GM18511 (cell line): ENCODE measurements around the gene NAPB.
"Not testable (repeated sequence)": the region's sequence is repeated elsewhere in the genome, so short reads cannot be mapped to it uniquely, and the experiment has no call there.

Experiments used
- ATAC-seq: cut with Tn5 transposase; IDR thresholded peaks from one replicate; pipeline ENCODE4 v1.9.1; 2021; ENCODE audit warnings: mild to moderate bottlenecking, moderate library complexity; ENCODE audit not compliant: unreplicated experiment

The NAPB gene

DNA sequence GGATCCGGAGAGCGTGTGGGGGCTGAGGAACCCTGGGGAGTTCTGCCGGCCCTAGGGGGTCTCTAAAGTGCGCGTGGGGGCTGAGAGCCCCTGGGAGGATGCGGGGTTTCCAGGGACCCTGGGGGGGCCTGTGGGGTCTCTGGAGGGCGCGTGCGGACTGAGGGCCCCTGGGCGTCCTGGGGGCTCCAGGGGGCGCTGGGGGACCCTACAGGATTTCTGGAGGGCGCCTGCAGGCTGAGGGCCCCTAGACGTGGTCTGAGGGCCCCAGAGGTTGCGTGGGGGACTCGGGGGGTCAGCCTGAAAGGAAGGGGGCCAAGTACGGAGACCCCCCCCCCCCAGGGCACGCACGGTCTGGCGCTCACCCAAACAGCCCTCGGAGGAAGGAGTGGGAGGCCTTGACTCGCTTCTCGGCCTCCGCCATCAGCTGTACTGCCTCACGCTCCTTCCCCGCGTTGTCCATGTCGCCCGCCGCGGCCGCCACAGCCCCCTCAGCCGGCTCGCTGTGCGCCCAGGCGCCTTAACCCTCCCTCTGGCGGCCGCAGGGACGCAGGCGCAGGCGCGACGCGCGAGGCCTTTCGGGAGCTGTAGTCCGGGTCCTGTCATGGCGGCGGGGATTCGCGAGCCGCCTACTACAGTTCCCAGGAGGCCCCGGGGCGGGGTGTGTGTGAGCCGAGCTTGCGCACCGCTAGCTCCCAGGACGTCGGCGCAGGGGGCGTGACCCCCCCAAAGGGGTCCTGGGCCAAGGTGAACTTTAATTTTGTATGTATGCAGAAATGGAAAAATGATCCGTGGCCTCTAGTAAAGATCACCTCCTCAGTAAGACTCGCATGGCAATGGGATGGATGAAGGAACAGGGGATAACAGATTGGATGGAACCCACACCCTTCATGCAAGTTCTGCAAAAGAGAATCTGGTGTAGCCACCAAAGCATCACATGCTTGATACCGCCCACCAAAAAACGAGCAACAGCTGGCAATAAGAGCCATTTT is at the start of gene NAPB:
Gene NAPB (minus strand): TSS at position 546 of the 989 bp plus-strand sequence. CDS start 86 bp downstream, at position 460.
- peak; percentile 95 for ATAC-seq

DNA sequence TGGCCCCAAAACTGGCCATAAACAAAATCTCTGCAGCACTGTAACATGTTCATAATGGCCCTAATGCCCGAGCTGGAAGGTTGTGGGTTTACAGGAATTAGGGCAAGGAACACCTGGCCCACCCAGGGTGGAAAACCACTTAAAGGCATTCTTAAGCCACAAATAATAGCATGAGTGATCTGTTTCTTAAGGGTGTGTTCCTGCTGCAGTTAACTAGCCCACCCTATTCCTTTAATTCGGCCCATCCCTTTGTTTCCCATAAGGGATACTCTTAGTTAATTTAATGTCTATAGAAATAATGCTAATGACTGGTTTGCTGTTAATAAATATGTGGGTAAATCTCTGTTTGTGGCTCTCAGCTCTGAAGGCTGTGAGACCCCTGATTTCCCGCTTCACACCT is 45.7 kb upstream of the NAPB start:
- not testable (repeated sequence) for ATAC-seq

DNA sequence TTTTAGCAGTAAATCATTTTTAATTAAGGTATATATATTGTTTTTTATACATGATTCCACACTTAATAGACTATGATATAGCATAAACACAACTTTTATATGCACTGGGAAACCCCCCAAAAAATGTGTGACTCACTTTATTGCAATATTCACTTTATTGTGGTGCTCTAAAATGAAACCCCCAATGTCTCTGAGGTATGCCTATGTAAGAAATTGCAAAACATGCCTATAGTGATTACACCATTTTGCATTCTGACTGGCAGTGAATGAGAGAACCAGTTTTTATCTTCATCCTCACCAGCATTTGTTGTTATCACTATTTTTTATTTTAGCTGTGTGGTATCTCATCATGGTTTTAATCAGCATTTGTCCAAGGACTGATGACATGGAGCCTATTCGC is 39.9 kb upstream of the NAPB start:
- ATAC-seq = no peak

DNA sequence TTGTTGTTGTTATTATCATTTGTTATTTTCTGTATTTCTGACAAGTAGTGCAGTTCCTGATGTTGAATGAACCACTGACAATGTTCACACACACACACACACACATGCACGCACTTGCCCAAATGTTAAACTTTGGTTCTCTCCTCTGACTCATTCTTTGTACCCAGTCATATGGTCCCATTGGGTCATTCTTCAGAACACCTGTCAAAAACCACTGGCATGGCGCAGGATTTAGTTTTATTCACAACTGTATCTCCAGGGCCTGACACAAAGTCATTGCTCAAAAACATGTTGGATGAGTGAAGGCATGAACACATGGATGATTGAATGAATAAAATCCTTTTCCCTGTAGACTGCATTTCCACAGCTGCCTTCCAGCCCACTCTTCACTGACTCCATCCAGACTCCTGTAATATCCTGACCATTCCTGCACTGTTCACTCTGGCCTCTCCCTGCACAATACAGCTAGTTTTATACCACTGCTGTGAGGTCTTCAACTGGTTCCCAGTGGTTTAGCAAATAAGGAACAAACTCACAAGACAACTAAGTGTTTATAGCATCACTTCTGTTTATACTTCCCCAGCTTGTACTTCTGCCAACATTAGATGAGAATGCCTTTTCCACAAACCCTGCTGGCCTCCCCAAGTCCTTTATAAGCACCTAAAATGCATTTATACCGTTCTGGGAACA is 38.3 kb upstream of the NAPB start:
- no peak for ATAC-seq

DNA sequence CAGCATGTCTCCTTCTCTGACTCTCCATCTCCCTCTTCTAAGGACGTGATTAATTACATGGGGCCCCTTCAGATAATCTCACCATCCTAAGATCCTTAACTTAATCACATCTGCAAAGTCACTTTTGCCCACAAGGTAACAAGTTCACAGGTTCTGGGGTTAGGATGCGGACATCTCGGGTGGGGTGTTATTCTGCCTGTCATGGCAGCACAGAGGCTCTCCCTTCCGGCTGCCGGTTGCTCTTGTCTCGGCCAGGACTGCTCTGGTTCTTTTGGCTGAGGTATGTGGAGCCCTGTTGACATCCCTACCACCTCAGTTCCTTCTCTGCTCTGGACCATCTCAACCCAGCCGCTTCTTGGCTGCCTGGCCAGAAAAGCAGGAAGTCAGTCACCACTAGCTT is 35.6 kb upstream of the NAPB start:
- ATAC-seq = no peak

DNA sequence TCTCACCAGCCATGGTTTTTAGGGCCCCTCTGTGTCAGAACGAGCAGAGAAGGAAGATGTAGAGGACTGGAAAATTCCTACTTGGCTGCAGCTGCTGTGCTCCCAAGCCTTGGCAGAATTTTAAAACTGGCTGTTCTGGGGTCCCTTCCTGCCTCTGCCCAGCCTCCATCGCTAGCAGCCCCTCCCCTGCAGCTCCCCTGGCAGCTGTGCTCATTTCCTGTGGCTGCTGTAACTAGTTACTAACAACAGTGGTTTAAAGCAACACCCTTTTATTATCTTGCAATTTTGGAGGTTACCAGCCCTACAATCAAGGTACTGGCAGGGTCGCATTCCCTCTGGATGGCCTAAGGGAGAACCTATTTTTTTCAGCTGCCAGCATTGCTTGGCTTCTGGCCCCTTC is 35.1 kb upstream of the NAPB start:
- peak; percentile 48 for ATAC-seq

DNA sequence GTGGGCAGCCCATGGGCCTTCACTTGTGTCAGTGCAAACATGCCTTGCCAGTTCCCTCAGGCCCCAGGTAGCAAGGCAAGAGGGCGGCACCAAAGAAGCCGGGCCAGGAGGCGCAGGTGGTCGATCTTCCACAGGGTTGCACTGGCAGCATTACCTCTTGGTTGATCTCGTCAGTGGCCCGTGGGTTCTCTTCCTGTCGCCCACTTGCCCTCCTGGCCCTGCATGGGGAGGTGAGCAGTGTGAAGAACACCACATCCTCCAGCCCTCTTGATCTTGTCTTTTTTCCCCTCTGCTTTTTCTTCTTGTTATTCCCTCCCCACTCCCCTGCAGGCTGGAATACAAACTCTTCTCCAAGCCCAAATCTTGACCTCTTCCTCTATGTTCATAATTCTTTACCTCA is 34.4 kb upstream of the NAPB start:
- no peak for ATAC-seq

DNA sequence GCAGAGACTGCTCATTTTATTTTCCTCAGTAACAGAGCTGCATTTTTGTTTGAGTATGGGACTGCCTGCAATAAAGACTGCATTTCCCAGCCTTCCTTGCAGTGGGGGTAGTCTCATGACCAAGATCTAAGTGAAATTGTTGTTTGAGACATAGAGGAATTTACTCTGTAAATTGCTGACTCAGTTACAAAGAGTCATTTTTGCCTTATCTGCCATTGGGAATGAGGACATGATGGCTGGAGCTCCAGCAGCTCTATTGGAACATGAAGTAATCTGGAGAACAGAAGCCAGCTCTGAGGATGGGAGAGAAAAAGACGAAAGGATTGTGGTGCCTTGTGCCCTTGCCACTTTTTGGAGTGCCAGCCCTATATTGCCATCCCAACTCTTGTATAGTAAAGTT is 33.5 kb upstream of the NAPB start:
- no peak for ATAC-seq

DNA sequence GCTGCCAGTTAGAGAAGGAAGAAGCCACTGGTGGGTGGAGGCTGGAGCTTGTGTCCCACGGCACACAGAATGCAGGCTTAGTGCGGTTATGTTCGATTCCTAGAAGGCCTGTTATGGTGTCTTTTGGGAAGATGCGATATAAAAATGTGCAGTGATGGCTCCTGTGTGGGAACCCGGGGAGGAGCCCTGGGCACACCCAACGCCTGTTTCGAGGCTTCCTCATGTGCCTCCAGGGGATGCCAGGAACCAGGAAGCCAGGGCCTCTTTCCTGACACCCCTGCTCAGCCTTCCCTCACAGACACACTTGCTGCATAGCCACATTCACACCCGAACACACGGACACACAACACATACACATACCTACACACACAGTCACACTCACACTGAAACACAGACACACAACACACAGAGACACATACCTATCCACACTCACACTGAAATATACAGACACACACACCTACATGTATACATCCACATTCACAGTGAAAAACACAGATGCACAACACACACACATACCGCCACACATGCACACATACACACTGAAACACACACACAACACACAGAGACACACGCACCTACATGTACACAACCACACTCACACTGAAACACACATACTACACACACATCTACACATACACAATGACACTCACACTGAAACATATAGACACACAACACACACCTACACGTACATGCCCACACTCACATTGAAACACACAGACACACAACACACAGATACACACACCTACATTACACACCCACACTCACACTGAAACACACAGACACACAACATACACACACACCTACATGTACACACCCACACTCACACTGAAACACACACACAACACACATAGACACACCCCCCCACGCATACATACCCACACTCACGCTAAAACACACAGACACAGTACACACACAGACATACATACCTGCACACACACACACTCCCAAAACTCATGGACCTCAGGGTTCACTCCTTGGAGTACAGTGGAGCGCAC is 32.6 kb upstream of the NAPB start:
- no peak for ATAC-seq

DNA sequence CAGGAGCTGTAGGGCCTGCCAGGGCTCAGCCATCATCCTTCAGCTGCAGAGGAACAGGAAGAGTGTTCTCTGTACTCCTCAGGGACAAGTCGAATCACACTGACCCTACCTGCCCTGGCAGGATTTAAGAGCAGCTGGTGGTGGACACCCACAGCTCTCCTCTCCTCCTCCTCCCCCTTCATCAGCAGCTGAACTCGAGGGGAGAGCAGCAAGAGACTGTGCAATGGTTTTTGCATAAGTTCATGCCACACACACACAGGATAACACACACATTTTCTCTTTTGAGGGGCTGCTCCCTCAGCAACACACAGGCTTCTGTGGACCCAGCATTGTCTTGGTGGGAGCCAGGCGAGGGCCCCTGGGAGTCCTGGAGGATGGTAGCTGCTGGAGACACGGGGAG is 31.5 kb upstream of the NAPB start, which contains the start of gene CST11:
Gene CST11 (minus strand): TSS at position 101 of the 400 bp plus-strand sequence. CDS start 65 bp downstream, at position 36.
- no peak for ATAC-seq

DNA sequence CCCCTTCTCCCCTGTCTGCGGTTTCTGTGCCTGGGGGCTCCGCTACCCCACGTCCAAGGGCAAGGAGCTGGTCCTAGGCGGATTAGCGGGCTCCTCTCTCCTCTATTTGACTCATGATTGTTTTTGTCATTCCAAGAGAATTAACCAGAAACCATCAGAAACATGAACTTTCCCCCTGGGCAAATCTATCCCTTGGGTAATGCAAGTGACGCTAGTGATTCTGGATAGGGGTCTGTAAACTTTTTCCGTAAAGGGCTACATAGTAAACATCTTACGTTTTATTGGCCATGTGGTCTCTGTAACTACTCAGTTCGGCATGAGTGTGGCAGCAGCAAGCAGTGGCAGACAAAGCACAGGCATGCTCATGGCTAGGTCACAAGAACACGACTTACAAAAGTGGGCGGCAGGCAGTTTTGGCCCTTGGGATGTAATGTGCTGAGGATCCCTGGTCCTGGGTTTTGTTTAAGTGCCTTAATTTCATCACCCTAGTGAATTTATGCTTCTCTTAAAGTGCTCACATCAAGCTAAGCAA is 30.7 kb upstream of the NAPB start:
- no peak for ATAC-seq

DNA sequence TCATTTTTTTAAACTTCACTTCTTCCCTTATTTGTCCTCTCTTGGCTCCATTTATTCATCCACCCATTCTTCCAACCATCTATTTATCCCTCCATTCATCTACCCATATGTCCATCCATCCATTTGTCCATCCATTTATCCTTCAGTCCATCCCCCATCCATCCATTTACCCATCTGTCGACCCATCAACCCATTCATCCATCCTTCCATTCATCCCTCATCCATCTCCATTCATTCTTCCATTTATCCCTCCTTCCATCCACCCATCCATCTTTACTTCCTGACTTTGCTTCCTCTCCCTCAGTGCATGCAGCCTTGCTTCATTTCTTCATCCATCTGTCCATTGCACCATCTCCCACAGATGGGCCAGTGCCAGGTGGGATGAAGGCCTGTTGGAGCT is 29.6 kb upstream of the NAPB start:
- ATAC-seq = no peak

DNA sequence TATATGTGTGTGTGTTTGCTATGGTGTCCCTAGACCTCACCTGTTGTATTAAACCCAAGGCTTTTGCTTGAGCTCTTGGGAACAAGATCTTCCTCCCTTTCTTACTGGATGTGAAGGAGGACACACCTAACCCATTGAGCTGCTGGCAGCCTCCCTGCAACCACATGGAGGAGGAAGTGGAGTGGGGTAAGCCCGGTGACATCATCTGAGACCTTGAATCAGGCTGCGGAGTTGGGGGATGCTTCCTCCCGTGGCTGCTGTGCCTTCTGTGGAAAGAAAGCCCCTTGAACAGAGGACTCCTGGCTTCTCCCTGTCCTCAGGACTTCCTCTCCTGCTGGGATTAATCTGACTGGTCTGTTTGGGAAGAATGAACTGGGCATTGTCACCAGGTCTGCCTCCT is 28.1 kb upstream of the NAPB start:
- no peak for ATAC-seq

DNA sequence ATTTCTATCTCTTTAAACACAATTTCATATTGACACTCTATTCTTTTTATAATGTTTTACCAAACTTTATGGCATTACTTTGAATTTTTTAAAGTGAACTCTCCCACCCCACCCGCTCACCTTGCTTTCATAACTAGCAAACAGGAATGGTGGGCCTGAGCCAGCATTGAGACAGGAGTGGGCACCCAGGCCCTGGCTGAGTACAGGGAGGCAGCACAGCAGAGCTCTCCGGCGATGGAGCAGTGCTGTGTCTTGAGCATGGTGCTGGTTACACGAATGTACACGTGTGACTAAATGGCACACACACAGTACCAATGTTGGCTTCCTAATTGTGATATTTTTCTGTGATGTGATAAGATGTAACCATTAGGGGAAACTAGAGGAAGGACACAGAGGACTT is 26.9 kb upstream of the NAPB start:
- ATAC-seq = no peak

DNA sequence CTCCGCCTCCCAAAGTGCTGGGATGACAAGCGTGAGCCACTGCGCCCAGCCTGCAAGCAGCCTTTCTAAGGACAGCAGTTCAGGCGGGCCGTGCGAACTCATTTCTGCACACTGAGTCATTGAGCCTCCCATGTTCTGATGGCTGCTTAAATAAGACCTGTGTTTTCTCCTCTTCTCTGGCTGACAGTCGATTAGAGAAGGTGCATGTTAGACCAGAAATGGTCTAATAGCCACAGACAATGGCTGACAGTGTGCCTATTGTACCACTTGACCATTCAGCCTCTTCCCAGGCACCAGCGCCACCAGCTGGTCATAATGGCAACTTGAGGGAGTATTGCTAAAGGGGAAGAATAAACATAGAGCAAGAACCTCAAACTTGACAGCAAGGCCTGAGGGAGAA is 25.2 kb upstream of the NAPB start:
- no peak for ATAC-seq

DNA sequence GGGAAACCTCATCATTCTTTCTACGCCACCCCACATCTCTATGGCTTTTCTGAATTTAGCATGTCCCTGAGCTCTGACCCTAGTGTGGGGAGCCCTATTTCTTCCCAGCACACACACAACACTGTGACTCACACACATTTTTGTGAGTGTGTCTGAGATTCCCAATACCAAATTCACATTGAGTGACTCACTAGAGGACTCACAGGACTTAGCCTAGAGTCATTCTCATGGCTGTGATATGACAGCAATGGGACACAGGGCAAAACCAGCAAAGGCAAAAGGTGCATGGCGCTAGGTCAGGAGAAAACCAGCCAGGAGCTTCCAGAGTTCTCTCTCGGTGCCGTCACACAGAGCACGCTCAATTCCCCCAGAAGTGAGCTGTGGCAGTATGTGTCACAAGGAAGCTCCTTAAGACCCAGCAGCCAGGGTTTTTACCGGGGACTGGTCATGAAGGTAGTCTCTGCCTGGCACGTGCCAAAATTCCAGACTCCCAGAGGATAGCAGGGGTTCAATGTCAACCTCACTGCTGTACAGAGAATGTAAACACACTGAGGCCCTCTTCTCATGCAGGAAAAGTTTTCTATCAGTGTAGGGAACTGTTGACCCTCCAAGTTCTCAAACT is 24.4 kb upstream of the NAPB start:
- ATAC-seq = no peak

DNA sequence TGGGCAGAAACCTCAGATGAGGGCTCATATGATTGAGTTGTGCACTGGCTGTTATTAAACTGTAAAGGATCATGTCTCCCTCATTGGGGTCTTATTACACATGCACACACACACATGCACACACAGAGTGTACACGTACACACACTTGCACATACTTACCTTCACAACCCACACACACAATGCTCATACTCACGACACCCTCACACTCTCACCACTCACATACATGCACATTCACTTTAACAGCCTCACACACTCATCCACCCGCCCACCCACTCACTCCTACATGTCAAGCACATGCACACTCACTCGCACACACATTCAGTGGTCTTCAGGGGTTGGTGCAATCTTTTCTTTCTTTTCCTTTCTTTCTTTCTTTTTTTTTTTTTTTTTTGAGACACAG is 23.6 kb upstream of the NAPB start:
- ATAC-seq = no peak

DNA sequence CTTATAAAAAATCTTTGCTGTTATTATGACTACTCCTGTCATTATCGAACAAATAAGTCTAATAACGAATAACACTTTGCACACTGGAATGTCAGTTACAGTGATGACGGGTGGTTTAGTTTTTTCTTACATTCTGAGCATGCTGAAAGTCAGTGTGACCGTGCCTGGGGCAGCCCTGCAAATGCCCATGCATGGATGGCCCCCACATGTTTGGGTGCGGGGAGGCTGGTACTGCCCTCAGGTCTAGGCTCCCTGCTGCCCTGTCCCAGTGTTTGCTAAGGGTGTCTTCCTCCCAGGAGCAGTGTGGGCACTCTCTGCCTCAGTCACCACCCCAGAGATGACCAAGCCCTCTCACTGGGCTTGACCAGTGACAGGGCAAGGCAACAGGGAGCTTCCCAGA is 21.1 kb upstream of the NAPB start:
- ATAC-seq = no peak

DNA sequence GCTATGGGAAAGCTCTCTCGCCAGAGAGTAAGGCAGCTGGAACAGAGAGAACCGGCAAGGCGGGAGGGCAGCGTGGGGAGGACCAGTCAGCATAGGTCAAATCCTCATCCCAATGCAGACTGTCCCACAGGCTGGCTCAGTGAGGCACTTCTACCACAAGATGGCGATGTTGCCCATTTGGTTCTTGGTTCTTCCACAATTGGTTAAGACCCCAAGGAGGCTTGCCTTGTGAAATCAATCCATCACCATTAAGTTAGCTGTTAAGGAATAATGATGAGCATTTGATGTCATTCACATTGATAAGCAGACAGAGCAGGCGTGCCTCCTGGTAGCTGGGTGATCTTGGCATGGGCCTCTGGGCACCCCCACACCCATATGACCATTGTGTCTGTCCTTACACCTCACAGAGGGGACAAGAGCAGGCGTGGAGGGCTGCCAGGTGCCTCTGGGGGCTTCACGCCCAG is 20.6 kb upstream of the NAPB start:
- peak; percentile 79 for ATAC-seq

DNA sequence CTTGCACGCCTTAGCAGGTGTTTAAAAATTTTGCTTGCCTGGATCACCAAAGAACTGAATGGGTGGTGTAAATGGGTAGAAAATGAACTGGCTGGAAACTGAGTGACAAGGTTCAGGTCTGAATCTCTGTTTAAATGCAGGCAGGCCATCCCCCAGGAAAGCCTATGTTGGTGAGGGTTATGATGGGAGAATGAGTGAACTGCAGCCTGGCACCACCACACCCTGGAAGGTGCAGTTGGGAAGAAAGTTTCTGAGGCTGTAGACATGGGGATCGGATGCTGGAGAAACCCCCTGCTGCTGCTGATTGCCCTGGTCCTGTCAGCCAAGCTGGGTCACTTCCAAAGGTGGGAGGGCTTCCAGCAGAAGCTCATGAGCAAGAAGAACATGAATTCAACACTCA is 18.7 kb upstream of the NAPB start:
- ATAC-seq = no peak
